GM04503 (cell line): ENCODE data around the gene PHACTR1.
A peak's percentile ranks its signal among the peaks of the same experiment; 100 is the strongest.

Source experiments
- DNase-seq: peaks from one replicate; pipeline ENCODE4 v3.0.0-alpha.2; 2012; ENCODE audit warnings: low read depth

Gene PHACTR1

DNA sequence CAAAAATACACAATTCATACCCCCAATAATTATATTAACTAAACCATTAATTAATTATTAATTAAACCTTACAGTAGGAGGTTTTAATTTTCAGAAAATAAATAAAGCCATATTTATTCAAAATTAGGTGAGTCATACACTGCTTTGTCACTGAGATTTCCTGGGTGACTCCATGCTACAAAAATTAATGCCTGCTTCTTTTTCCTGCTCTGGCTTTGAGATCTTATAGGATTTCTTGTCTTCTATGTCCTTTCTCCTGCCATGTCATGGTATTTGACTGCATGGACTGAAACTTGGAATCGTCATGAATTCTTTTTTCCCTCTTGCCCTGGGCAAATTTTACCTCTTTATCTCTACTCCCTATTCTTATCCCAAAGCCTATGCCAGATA lies 133.2 kb downstream of the PHACTR1 start:
- no peak for DNase-seq

DNA sequence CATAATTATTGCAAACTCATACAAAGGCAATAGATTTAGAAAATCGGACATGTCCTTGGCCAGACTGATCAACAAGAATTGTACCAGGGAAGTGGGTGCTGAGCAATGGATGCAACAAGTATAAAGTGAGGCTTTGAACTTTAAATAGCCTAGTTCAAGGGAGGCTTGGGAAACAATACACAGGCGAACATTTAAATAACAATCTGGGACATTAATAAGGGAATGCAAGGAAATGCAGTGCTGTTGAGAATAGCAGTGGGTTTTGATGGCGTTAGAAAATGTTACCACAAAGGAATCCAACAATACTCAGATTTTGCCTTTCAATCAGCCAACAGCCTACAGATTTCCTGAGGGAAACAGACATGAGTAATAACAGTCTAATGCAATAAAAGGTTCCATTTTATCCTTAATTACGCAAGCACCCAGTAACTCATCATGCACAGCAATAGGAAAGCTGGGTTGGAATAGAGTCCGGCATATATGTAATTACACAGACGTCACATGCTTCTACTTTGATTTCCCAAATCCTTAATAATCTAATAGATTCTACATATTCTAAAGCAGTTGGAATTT lies 134.6 kb downstream of the PHACTR1 start:
- no peak for DNase-seq

DNA sequence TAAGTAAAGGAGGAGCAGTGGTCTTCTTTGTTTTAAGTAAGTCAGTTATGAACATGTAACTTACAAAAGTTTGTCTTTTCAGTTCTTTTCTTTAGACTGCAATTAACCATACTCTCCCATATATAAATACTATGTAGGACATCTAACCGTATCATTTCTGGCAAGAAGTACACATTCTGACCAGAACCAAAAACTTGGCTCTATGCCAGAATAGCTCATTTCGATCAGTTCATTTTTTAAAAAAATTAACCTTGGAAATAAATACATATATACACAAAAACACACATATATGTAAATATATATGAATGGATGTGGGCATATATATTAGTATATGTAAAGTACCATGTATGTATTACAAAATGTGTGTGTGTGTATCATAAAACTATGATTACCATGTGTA lies 145.0 kb downstream of the PHACTR1 start:
- DNase-seq = no peak

GRCh38 chr6:12865117-12865516 lies 148.6 kb downstream of the PHACTR1 start:
- no peak for DNase-seq

DNA sequence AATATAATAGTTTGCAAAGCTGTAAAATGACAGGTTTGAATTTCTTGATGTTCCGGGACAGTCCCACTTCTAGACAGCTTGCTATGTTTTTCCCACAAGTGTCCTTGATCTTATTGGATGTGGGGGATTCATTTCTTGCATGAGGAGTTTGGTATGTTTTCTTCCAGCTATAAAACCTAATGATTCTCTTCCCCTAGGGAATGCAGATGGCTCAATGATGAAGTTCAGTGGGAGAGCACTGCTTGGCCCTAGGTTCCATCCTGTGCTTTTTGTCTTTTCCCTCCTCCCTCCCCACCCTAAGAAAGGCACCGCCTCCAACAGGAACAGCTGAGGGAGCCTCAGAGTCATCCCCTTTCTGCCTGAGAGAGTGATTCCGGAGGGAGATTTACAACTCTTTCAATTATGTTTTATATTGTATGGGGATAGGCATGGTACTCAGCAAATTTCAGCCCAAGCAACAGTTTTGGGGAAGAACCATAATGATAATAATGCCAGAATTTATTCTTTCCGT lies 149.2 kb downstream of the PHACTR1 start:
- DNase-seq = no peak

DNA sequence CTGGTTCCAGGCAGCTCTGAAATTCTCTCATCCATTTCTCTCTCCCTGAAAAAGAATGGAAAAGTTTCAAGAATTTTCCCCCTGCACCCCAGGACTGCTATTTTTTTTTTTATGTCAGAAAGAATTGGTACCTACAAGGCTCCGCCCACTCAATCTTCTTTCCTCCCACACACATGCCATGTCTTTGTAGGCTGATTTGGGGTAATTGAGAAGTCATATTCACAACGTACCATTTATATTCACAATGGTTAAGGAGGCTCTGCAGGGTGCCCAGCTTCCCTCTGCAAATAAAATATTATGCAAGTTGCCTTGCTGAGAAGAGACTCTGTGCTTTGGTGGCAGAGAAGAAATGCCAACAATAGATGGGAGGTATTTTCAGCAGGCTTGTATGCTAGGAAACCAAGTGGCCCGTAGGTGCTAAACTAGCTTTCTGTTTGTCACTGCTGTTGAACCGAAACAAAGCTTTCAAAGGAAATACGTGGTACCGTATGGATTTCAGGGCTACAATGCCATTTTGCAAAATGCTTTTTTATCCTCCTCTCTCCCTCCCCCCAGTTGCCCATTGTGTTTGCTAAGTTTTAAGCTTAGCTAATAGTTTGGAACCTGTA lies 150.0 kb downstream of the PHACTR1 start:
- DNase-seq = no peak

DNA sequence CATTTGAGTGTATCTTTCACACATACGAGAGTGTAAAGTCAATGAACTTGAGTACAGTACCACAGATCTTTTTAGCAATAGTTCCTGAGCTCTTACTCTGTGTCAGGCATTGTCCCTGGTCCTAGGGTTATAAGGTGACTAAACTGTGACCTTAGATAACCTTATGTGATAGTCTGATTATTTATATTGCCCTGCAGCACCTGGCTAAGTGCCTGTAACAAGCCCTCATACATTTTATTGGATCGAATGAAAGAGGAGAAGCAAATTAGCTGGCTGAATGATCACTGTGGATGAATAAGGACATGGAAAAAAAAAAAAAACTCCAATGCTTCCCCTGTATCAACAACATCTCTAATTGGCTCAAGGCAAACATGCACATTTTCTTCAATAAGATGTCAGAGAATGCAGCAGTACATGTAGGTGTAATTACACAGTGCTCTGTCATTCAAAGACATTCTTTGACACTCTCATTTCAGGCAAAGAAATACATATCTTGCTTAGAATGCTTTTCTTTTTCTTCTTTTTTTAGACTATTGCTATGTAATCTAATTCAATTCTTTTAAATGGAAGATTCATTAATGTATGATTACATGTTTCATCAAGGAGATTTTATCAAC lies 153.4 kb downstream of the PHACTR1 start:
- DNase-seq = no peak

GRCh38 chr6:12873691-12874090 lies 157.1 kb downstream of the PHACTR1 start:
- no peak for DNase-seq

DNA sequence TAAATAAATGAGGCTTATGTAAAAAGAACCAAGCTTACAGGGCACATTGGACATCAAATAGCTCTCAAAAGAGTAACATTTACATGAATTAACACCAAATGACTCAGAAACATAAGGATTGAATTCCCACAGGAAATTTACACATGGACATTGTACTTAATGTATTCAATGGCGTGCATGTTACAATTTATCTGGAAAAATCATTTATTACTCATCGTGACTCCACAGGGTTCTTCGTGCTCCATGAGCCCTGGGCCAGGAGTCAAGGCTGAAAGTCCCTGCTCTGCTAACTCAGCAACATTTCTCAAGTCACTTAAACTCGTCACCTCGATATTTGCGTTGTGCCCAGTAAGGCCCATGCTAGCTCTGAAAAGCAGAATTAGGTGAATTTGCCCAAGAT lies 158.5 kb downstream of the PHACTR1 start:
- DNase-seq = peak; percentile 40

GRCh38 chr6:12878741-12879140 lies 162.2 kb downstream of the PHACTR1 start:
- no peak for DNase-seq

GRCh38 chr6:12882761-12883290 lies 166.3 kb downstream of the PHACTR1 start:
- no peak for DNase-seq

DNA sequence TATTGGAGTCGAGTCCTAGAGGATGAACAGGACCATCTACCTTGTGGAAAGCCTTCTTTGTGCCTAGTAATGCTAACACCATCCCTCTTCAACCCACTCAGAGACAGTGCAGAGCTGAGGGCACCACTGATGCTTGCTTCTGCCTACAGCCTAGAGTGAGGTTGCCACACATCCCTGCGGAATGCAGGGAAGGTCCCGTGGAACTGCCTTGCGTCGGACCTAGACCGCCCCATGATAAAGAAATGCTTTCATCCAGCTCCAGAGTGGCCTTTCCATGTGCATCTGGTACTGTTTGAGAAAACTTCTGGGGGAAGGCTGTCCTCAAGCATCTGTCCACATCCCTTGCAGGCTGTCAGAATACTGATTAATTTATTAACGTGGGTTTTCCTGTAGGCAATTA lies 168.4 kb downstream of the PHACTR1 start:
- no peak for DNase-seq

DNA sequence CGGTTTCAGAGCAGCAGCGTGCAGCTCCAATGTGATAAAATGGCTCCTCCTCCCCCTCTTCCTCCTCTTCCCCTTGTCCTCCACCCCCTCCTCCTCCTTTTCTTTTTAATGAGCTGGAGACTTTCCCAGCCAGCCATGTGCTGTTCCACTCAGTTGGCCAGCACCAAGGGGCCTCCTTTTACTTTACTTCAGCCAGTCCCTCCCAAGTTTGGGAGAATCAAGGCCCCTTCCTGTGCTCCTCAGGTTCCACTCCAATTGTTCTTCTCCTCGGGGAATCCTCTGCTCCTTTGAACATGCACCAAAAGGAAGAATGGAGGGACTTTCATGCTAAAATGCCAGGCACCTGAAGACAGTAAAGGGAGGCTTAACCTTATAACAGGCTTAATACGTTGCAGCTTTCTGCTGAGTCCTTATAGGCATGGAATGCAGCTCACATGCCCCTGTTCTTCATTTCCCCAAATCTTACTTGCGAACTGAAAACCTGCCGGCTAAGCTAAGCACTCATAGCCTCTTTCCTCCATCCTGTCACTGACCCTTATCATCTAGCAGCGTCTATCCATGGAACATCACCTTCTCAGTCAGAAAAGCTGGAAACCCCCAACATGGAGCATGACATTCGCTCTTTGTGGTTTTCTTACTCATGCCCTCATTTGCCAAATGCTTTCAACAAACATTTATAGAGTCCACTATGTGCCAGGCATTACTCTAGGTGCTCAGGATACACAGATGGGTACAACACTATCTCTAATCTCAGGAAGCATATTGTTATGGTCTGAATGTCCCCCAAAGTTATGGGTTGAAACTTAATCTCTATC lies 170.6 kb downstream of the PHACTR1 start:
- no peak for DNase-seq

- no peak for DNase-seq
Measured at GRCh38 chr6:12890171-12890790, 173.7 kb downstream of the PHACTR1 start.

DNA sequence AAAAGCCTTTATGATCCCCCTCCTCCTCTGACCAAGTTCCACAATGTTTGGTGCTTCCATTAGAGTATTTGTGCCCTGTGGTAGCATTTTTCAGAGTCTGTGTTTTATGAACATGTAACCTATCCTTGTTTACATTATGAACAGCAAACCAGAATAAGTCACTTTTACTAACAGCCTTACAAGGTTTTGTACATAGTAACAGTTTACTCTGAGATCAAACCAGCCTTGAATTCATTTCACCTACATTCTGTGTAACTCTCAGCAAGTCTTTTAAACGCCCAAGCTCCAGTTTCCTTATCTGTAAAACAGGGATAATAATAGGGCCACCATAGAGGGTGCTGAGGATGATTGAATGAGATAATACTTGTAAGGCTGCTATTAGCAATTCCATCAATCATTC lies 175.0 kb downstream of the PHACTR1 start:
- DNase-seq = no peak

- no peak for DNase-seq
Measured at GRCh38 chr6:12892151-12892550, 175.6 kb downstream of the PHACTR1 start.

- DNase-seq = no peak
Measured at GRCh38 chr6:12893036-12893435, 176.5 kb downstream of the PHACTR1 start.

DNA sequence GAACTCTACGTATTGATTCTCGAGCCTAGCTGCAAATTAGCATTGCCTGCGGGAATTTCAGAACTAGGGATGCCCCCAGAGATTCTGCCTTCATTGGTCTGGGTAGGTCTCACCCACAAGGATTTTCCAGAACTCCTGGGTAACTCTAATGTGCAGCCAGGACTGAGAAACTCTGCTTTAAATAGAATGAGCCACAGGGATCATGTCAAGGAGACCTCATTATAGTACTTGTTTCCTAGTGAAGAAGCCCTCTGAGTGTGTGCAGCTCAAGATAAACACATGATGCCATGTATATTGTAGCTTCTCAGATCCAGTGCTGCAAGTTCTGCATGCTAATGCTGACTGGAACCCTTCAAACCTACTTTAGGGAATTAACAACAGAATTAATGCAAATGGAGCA lies 179.2 kb downstream of the PHACTR1 start:
- no peak for DNase-seq

- no peak for DNase-seq
Measured at GRCh38 chr6:12896208-12896733, 179.7 kb downstream of the PHACTR1 start.

DNA sequence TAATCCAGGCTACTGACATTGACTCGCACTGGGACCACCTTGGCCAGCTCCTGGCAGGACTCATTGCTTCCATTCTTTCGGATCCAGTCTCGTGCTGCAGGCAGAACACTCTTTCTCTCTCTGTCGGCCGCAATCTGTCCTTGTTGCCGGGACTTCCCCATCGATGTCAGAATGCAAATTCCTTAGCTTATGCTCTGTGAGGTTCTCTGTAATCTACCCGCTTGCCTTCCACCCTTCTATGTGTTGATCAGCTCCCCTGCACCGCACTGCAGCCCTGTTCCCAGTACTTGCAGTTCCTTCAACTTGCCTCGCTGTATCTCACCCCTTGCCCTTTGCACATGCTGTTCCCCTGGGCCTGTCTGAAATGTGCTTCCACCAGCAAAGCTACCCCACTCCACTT lies 182.0 kb downstream of the PHACTR1 start:
- no peak for DNase-seq

DNA sequence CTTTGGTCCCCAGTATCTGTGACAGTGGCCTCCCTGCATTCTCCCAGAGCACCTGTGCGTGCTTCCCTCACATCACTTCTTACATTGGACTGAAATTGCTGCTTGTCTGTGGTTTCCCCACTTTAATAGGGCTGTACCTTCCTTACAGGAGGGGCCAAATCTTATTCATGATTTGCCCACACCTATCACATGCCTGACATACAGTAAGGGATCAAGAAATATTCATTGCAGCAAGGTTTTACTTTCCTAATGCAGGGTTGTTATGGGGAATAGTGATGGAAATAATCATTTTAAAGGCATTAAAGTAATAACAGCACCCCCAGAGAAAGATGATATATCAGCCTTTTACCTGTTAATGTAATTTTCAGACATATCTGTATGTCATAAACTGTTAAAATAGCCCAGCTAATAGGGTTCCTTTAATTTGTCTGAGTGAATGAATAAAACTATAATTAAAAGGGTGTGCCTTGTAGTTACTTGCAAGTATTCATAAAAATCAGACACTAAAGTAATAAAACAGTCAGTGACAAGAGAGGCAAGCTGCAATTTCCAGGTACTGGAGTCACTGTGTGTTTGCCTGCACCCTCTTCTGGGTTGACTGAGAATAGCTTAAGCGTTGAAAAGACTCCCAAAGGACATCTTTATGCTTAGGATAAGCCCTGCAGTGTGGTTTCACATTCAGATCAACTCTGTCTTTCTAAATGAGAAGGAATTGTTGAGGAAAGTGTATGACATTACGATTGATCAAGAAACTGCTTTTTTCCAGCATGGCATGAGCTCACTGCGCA lies 182.7 kb downstream of the PHACTR1 start:
- no peak for DNase-seq
